Astrocyte of the spinal cord (primary cell): ENCODE results near the gene ZNF3.
A peak's percentile ranks its signal among the peaks of the same experiment; 100 is the strongest.

ENCODE experiments used
- DNase-seq: peaks from one replicate; pipeline ENCODE4 v3.0.0; 2011; ENCODE audit warnings: low read depth, low spot score
- H3K4me3 ChIP-seq: 2 replicates; pipeline ENCODE4 v1.5.1; 2011; ENCODE audit warnings: low read depth, mild to moderate bottlenecking, low read length, moderate library complexity
- CTCF ChIP-seq: IDR thresholded peaks from 2 replicates; pipeline ENCODE4 v1.5.1; 2012; ENCODE audit warnings: low read depth, mild to moderate bottlenecking, low read length, inconsistent platforms
- in situ Hi-C: cut with HindIII; loops from 2 replicates; pipeline ENCODE4 v1.10.0; 2017; ENCODE audit warnings: low sequenced_read_pairs

The ZNF3 gene

GRCh38 chr7:100053215-100053614, 28.3 kb downstream of the ZNF3 start:
- in situ Hi-C loops: no loop called here
- peak; percentile 12 for TF ChIP-seq CTCF
- DNase-seq: peak; percentile 76
- H3K4me3 ChIP-seq: no peak overlapping the region

- DNase-seq: no peak
- in situ Hi-C loops: no loop called here
- no peak overlapping the region for H3K4me3 ChIP-seq
- TF ChIP-seq CTCF: no peak
These were observed 29.9 kb downstream of the ZNF3 start for GRCh38 chr7:100051611-100052010.

GRCh38 chr7:100049441-100050291, 31.9 kb downstream of the ZNF3 start, which contains the start of gene ZSCAN21:
ZSCAN21 (plus strand) TSS chr7:100049774; CDS start chr7:100057007, 7,233 bp downstream.
- peak; percentile 37 for TF ChIP-seq CTCF
- in situ Hi-C loops: no loop called here
- peak; percentile 88 for DNase-seq
- peak within 1 kb of the TSS; percentile 97 for H3K4me3 ChIP-seq

GRCh38 chr7:100048680-100049079, 32.8 kb downstream of the ZNF3 start:
- DNase-seq: no peak
- in situ Hi-C loops: no loop called here
- TF ChIP-seq CTCF: no peak
- no peak overlapping the region for H3K4me3 ChIP-seq

- in situ Hi-C loops: no loop called here
- TF ChIP-seq CTCF: no peak
- DNase-seq: no peak
- no peak overlapping the region for H3K4me3 ChIP-seq
These were observed 36.8 kb downstream of the ZNF3 start for GRCh38 chr7:100044718-100045117.

GRCh38 chr7:100040575-100040974, 40.9 kb downstream of the ZNF3 start:
- TF ChIP-seq CTCF: no peak
- no peak for DNase-seq
- in situ Hi-C loops: no loop called here
- no peak overlapping the region for H3K4me3 ChIP-seq
